B cell (primary cell): ENCODE measurements around the gene BET1. TPM values are rescaled to one million over a fixed set of nuclear protein-coding genes. Genes with fewer than 3 reads are reported as not detected.

Experiments
- ATAC-seq: fragments of 200-7000 bp; cut with Tn5 transposase; one replicate; pipeline ENCODE4 v1.10.0; 2021; ENCODE audit warnings: low read depth, mild to moderate bottlenecking, moderate number of reproducible peaks, moderate library complexity
- CTCF ChIA-PET: fragments of 350-600 bp; sonication (Branson Sonifier 250); formaldehyde crosslinking; loops from one replicate; lab custom pipeline; 2021; ENCODE audit warnings: antibody characterized with exemption, inconsistent platforms; lab: Charles Lee
- POLR2A ChIA-PET: fragments of 350-600 bp; sonication (Branson Sonifier 250); formaldehyde crosslinking; loops from one replicate; lab custom pipeline; 2021; ENCODE audit warnings: antibody characterized with exemption; lab: Charles Lee
- DNase-seq: peaks from one replicate; pipeline ENCODE4 v3.0.0; 2013
- H2AFZ ChIP-seq: 2 replicates; pipeline ENCODE4 v1.6.1; 2012; ENCODE audit warnings: mild to moderate bottlenecking, low read depth, low read length; ENCODE audit not compliant: insufficient read depth, poor library complexity, severe bottlenecking
- H3K27ac ChIP-seq, 2 donors: 1 replicate in 1 of 2; 2 replicates in 1 of 2; pipeline ENCODE4 v1.5.1; 2012 to 2013; ENCODE audit warnings: low read length in 2 of 2, mild to moderate bottlenecking in 2 of 2, moderate library complexity in 1 of 2
- H3K27me3 ChIP-seq, 4 experiments: fragments of 200-600 bp in 1 of 4; sonication (generic) in 1 of 4; replicated peaks in 1 of 4; 1 replicate in 2 of 4; 2 replicates in 2 of 4; pipeline versions ENCODE4 v1.6.1 to v1.7.0; 2013 to 2016; ENCODE audit warnings: low read length in 3 of 4, mild to moderate bottlenecking in 2 of 4, mixed read lengths in 1 of 4, moderate library complexity in 1 of 4; ENCODE audit not compliant: insufficient read depth in 4 of 4, control insufficient read depth in 3 of 4; ENCODE audit errors: control extremely low read depth in 1 of 4
- H3K36me3 ChIP-seq, 2 experiments: replicated peaks in 1 of 2; 1 replicate in 1 of 2; 2 replicates in 1 of 2; pipeline versions ENCODE4 v1.6.1 to v1.7.1; 2013; ENCODE audit warnings: low read length in 1 of 2; ENCODE audit not compliant: insufficient read depth in 2 of 2, control insufficient read depth in 1 of 2; ENCODE audit errors: control extremely low read depth in 1 of 2, extremely low read depth in 1 of 2
- H3K4me1 ChIP-seq, 2 donors: fragments of 200-600 bp in 1 of 2; sonication (generic) in 1 of 2; 1 replicate in 1 of 2; 2 replicates in 1 of 2; pipeline versions ENCODE4 v1.5.1 to v1.6.1; 2013 to 2017; ENCODE audit warnings: low read length in 2 of 2; ENCODE audit not compliant: control insufficient read depth in 2 of 2, insufficient read depth in 2 of 2
- H3K4me2 ChIP-seq: replicated peaks from 2 replicates; pipeline ENCODE3; 2012; ENCODE audit warnings: mild to moderate bottlenecking, low read depth, low read length; ENCODE audit not compliant: poor library complexity, severe bottlenecking
- H3K4me3 ChIP-seq, 5 experiments: fragments of 200-600 bp in 1 of 5; sonication (generic) in 1 of 5; 1 replicate in 3 of 5; 2 replicates in 2 of 5; pipeline versions ENCODE4 v1.5.1 to v1.7.0; 2011 to 2016; ENCODE audit warnings: low read length in 4 of 5, mild to moderate bottlenecking in 4 of 5, low read depth in 2 of 5, control low read depth in 1 of 5, moderate library complexity in 1 of 5; ENCODE audit not compliant: insufficient read depth in 1 of 5; ENCODE audit errors: control extremely low read depth in 1 of 5, extremely low read depth in 1 of 5
- H3K79me2 ChIP-seq: fragments of 200-600 bp; sonication (generic); one replicate; pipeline ENCODE4 v1.6.0; 2016; ENCODE audit warnings: low read length; ENCODE audit not compliant: control insufficient read depth, insufficient read depth
- H3K9ac ChIP-seq: fragments of 200-600 bp; sonication (generic); 2 replicates; pipeline ENCODE4 v1.6.1; 2017; ENCODE audit warnings: mild to moderate bottlenecking, low read length, moderate library complexity
- H3K9me3 ChIP-seq, 3 donors: one replicate each; pipeline versions ENCODE4 v1.6.1 to v1.7.1; 2013; ENCODE audit warnings: low read length in 2 of 3; ENCODE audit not compliant: control insufficient read depth in 2 of 3, insufficient read depth in 1 of 3; ENCODE audit errors: control extremely low read depth in 1 of 3
- H4K20me1 ChIP-seq: 2 replicates; pipeline ENCODE4 v1.6.0; 2012; ENCODE audit warnings: mild to moderate bottlenecking, low read length; ENCODE audit not compliant: insufficient read depth, control insufficient read depth, poor library complexity, severe bottlenecking
- H3K27ac Mint-ChIP-seq: one replicate; pipeline ENCODE4 v1.8.0; 2021; ENCODE audit warnings: mixed read lengths
- H3K27me3 Mint-ChIP-seq: one replicate; pipeline ENCODE4 v1.8.0; 2021; ENCODE audit warnings: mixed read lengths
- H3K4me1 Mint-ChIP-seq: one replicate; pipeline ENCODE4 v1.8.0; 2021; ENCODE audit warnings: mixed read lengths
- H3K4me3 Mint-ChIP-seq: one replicate; pipeline ENCODE4 v1.8.0; 2021; ENCODE audit warnings: mixed read lengths
- H3K9me3 Mint-ChIP-seq: one replicate; pipeline ENCODE4 v1.8.0; 2022; ENCODE audit warnings: mixed read lengths; ENCODE audit not compliant: insufficient read depth
- CTCF ChIP-seq: fragments of 200-600 bp; IDR thresholded peaks from one replicate; pipeline ENCODE4 v1.8.0; 2022; ENCODE audit warnings: antibody characterized with exemption, mild to moderate bottlenecking
- EZH2 ChIP-seq: IDR thresholded peaks from 2 replicates; pipeline ENCODE4 v1.6.1; 2012; ENCODE audit warnings: borderline replicate concordance, low read depth, mild to moderate bottlenecking, moderate library complexity, low read length; ENCODE audit not compliant: insufficient read depth, poor library complexity, severe bottlenecking
- WGBS: methylation state at CpG from one replicate; pipeline ENCODE4 v1.1.5; 2013; ENCODE audit warnings: missing lambda C conversion rate; ENCODE audit not compliant: insufficient coverage; 5-methylcytosine and 5-hydroxymethylcytosine counted together
- intact Hi-C: fragments of 100-400 bp; cut with micrococcal nuclease; formaldehyde crosslinking; loops from one replicate; pipeline ENCODE4 v1.10.0; 2022
- polyA plus RNA-seq: library from polyadenylated mRNA; depleted of rRNA; stranded (reverse); fragments of >200 nt; gene quantifications from 2 replicates; pipeline ENCODE4 v1.2.3, GENCODE V29; 2012
- total RNA-seq, 2 donors: library from RNA; stranded (reverse); fragments of 120-200 nt in 1 of 2; gene quantifications; 1 replicate in 1 of 2; 2 replicates in 1 of 2; pipeline versions ENCODE4 v1.2.3 to v1.2.4, GENCODE V29; 2013 to 2022

Gene BET1
- total and polyA plus RNA-seq, 2 donors (not counting 1 experiment from before 2014, with no cell fraction given): 16.0 to 36.1 TPM

GRCh38 chr7:93992421-93993110 lies 11.6 kb downstream of the BET1 start:
- Histone ChIP-seq H3K79me2 (no peaks in the 10 kb centered on the region), H2AFZ (no peak overlapping the region), H3K9me3 (no peaks in the 10 kb centered on the region), H3K9ac (no peak overlapping the region), H3K27me3 (no peaks in the 10 kb centered on the region), H3K4me3 (no peak overlapping the region), H4K20me1 (no peaks in the 10 kb centered on the region), H3K4me2 (no peak overlapping the region), H3K4me1 (no peaks in the 10 kb centered on the region), H3K36me3 (peaks cover 10 to 38% of the 10 kb centered on the region in 2 experiments), H3K27ac (no peak overlapping the region)
- no peak overlapping the region for H3K4me3 Mint-ChIP-seq
- H3K27me3 Mint-ChIP-seq: no peaks in the 10 kb centered on the region
- H3K27ac Mint-ChIP-seq: no peak overlapping the region
- no peaks in the 10 kb centered on the region for H3K9me3 Mint-ChIP-seq
- intact Hi-C loops: no loop called here
- CTCF ChIA-PET: no interaction called here
- H3K4me1 Mint-ChIP-seq: peaks cover 5% of the 10 kb centered on the region
- 80% methylated on average over 2 of the region's 6 CpGs for WGBS
- no peak for DNase-seq
- POLR2A ChIA-PET: no interaction called here
- TF ChIP-seq CTCF (no peak), EZH2 (no peak)
- ATAC-seq: no peak

GRCh38 chr7:93987297-93987696 lies 16.9 kb downstream of the BET1 start:
- no peaks in the 10 kb centered on the region for H4K20me1 ChIP-seq
- POLR2A ChIA-PET: no interaction called here
- intact Hi-C loops: no loop called here
- H3K27me3 ChIP-seq: no peaks in the 10 kb centered on the region
- H3K4me2 ChIP-seq: no peak overlapping the region
- Mint-ChIP-seq H3K4me1 (no peaks in the 10 kb centered on the region), H3K27me3 (no peaks in the 10 kb centered on the region), H3K27ac (no peak overlapping the region), H3K9me3 (no peaks in the 10 kb centered on the region), H3K4me3 (no peak overlapping the region)
- DNase-seq (no peak), ATAC-seq (no peak)
- no peak overlapping the region for H3K27ac ChIP-seq
- WGBS: 100% methylated on average over 2 of the region's 3 CpGs
- no peak overlapping the region for H2AFZ ChIP-seq
- H3K79me2 ChIP-seq: no peaks in the 10 kb centered on the region
- CTCF ChIA-PET: interaction anchor here (1.2 kb wide), 1 partner anchor 99 kb away, joined by 3 read pairs; no protein-coding TSS in a partner anchor
- H3K9me3 ChIP-seq: no peaks in the 10 kb centered on the region
- H3K4me1 ChIP-seq: no peaks in the 10 kb centered on the region
- H3K36me3 ChIP-seq: peaks cover 3 to 7% of the 10 kb centered on the region in 2 experiments
- H3K9ac ChIP-seq: no peak overlapping the region
- no peak overlapping the region for H3K4me3 ChIP-seq
- no peak for TF ChIP-seq CTCF
- no peak for TF ChIP-seq EZH2
